ENCODE results near the gene DUS1L.

The DUS1L gene

GRCh38 chr17:82065638-82066303 is at the start of gene DUS1L:
Gene DUS1L, minus strand, starts transcription at chr17:82065804. Its CDS starts 745 bp downstream, at chr17:82065059.
- peak; percentile 26 to 45 for DNase-seq (ENCODE audit: low read depth in 2 of 2)

- no peak for DNase-seq (ENCODE audit: low read depth in 2 of 2)
Observed at GRCh38 chr17:82114872-82115271, 49.3 kb upstream of the DUS1L start.

- DNase-seq (ENCODE audit: low read depth in 2 of 2) = no peak
Observed at GRCh38 chr17:82114447-82114846, 48.8 kb upstream of the DUS1L start.

- no peak for DNase-seq (ENCODE audit: low read depth in 2 of 2)
Observed at GRCh38 chr17:82113941-82114340, 48.3 kb upstream of the DUS1L start.

- DNase-seq (ENCODE audit: low read depth in 2 of 2) = no peak
Observed at GRCh38 chr17:82113422-82113821, 47.8 kb upstream of the DUS1L start.

- DNase-seq (ENCODE audit: low read depth in 2 of 2) = no peak
Observed at GRCh38 chr17:82112914-82113311, 47.3 kb upstream of the DUS1L start.

GRCh38 chr17:82112181-82112913 is 46.7 kb upstream of the DUS1L start:
- no peak for DNase-seq (ENCODE audit: low read depth in 2 of 2)

- DNase-seq (ENCODE audit: low read depth in 2 of 2) = no peak
Observed at GRCh38 chr17:82110298-82110697, 44.7 kb upstream of the DUS1L start.

GRCh38 chr17:82108961-82109475 is 43.4 kb upstream of the DUS1L start:
- no peak for DNase-seq (ENCODE audit: low read depth in 2 of 2)

GRCh38 chr17:82108496-82108945 is 42.9 kb upstream of the DUS1L start:
- no peak for DNase-seq (ENCODE audit: low read depth in 2 of 2)

GRCh38 chr17:82108038-82108437 is 42.4 kb upstream of the DUS1L start:
- DNase-seq (ENCODE audit: low read depth in 2 of 2) = no peak

GRCh38 chr17:82107341-82107860 is 41.8 kb upstream of the DUS1L start:
- no peak for DNase-seq (ENCODE audit: low read depth in 2 of 2)

- DNase-seq (ENCODE audit: low read depth in 2 of 2) = no peak
Observed at GRCh38 chr17:82106688-82107305, 41.2 kb upstream of the DUS1L start.

GRCh38 chr17:82105882-82106687 is 40.5 kb upstream of the DUS1L start:
- peak in 1 of 2 donors; percentile 27 for DNase-seq (ENCODE audit: low read depth in 2 of 2)

GRCh38 chr17:82105417-82105881 is 39.8 kb upstream of the DUS1L start:
- DNase-seq (ENCODE audit: low read depth in 2 of 2) = no peak

GRCh38 chr17:82104797-82105416 is 39.3 kb upstream of the DUS1L start:
- no peak for DNase-seq (ENCODE audit: low read depth in 2 of 2)

GRCh38 chr17:82103553-82104451 is 38.2 kb upstream of the DUS1L start:
- DNase-seq (ENCODE audit: low read depth in 2 of 2) = no peak

GRCh38 chr17:82101767-82102679 is 36.4 kb upstream of the DUS1L start:
- no peak for DNase-seq (ENCODE audit: low read depth in 2 of 2)

GRCh38 chr17:82101301-82101715 is 35.7 kb upstream of the DUS1L start:
- no peak for DNase-seq (ENCODE audit: low read depth in 2 of 2)

Data from stimulated activated CD8-positive, alpha-beta memory T cell treated with anti-CD3 and anti-CD28 coated beads, Interleukin-15, amount 100 ng/mL, for 4 hours (primary cell).